SH-SY5Y (cell line): ENCODE results near the gene YIF1A.

Source experiments
- GATA2 ChIP-seq: IDR thresholded peaks from 2 replicates; pipeline ENCODE4 v1.6.1; 2011; ENCODE audit warnings: mild to moderate bottlenecking, low read depth, low read length
- GATA3 ChIP-seq: IDR thresholded peaks from 2 replicates; pipeline ENCODE4 v1.6.1; 2011; ENCODE audit warnings: low read depth, mild to moderate bottlenecking, low read length, moderate library complexity

DNA sequence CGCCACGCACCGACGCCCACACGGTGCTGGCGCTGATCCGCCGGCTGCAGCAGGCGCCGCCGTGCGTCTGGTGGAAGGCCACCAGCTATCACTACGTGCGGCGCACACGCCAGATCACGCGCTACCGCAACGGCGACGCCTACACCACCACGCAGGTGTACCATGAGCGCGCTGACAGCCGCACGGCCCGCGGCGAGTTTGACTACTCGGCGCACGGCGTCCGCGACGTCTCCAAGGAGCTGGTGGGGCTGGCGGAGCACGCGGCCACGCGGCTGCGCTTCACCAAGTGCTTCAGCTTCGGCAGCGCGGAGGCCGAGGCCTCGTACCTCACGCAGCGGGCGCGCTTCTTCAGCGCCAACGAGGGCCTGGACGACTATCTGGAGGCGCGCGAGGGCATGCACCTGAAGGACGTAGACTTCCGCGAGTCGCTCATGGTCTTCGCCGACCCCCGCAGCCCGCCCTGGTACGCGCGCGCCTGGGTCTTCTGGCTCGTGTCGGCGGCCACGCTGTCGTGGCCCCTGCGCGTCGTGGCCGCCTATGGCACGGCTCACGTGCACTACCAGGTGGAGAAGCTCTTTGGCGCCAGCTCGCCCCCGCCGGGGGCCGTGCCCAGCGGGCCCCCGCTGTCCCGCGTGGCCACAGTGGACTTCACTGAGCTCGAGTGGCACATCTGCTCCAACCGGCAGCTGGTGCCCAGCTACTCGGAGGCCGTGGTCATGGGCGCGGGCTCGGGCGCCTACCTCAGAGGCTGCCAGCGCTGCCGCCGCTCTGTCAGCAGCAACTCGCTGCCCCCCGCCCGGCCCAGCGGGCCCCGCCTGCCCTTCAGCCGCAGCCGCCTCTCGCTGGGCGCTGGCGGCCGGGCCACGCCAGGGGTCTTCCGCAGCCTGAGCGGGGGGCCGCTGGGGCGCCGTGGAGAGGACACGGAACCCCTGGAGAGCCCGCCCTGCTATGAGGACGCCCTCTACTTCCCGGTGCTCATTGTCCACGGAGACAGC lies 6.0 kb upstream of the YIF1A start:
- no peak for TF ChIP-seq GATA3
- no peak for TF ChIP-seq GATA2
